HG02763 (cell line): ENCODE measurements around the gene KDELR3.

Experiments used
- ATAC-seq: cut with Tn5 transposase; IDR thresholded peaks from one replicate; pipeline ENCODE4 v1.9.1; 2021; ENCODE audit warnings: mild to moderate bottlenecking, moderate library complexity; ENCODE audit not compliant: unreplicated experiment

KDELR3 gene

GRCh38 chr22:38467904-38468442 lies at the start of gene KDELR3:
Gene KDELR3, plus strand, starts transcription at chr22:38468096. Its CDS starts 138 bp downstream, at chr22:38468234.
- ATAC-seq = no peak

GRCh38 chr22:38418589-38418988 lies 49.3 kb upstream of the KDELR3 start:
- no peak for ATAC-seq

GRCh38 chr22:38419121-38419857 lies 48.6 kb upstream of the KDELR3 start:
- no peak for ATAC-seq

- no peak for ATAC-seq
These were observed 48.1 kb upstream of the KDELR3 start for GRCh38 chr22:38419858-38420160.

GRCh38 chr22:38420734-38421133 lies 47.2 kb upstream of the KDELR3 start:
- no peak for ATAC-seq

- no peak for ATAC-seq
These were observed 45.0 kb upstream of the KDELR3 start for GRCh38 chr22:38422611-38423511.

- no peak for ATAC-seq
These were observed 44.1 kb upstream of the KDELR3 start for GRCh38 chr22:38423512-38424503.

- no peak for ATAC-seq
These were observed 43.3 kb upstream of the KDELR3 start for GRCh38 chr22:38424525-38425080.

GRCh38 chr22:38426628-38427027 lies 41.3 kb upstream of the KDELR3 start:
- no peak for ATAC-seq

- ATAC-seq = no peak
These were observed 40.4 kb upstream of the KDELR3 start for GRCh38 chr22:38427465-38427864.

- no peak for ATAC-seq
These were observed 40.0 kb upstream of the KDELR3 start for GRCh38 chr22:38427940-38428339.

- no peak for ATAC-seq
These were observed 39.2 kb upstream of the KDELR3 start for GRCh38 chr22:38428714-38429113.

GRCh38 chr22:38429499-38430068 lies 38.3 kb upstream of the KDELR3 start:
- no peak for ATAC-seq

GRCh38 chr22:38431266-38432010 lies 36.5 kb upstream of the KDELR3 start:
- ATAC-seq = no peak

GRCh38 chr22:38432264-38432663 lies 35.6 kb upstream of the KDELR3 start:
- ATAC-seq = no peak

GRCh38 chr22:38433871-38434270 lies 34.0 kb upstream of the KDELR3 start:
- no peak for ATAC-seq

GRCh38 chr22:38435010-38435409 lies 32.9 kb upstream of the KDELR3 start:
- no peak for ATAC-seq

GRCh38 chr22:38435965-38436364 lies 31.9 kb upstream of the KDELR3 start:
- ATAC-seq = no peak

GRCh38 chr22:38436629-38437395 lies 31.1 kb upstream of the KDELR3 start:
- no peak for ATAC-seq
